Glomerular endothelial cell (primary cell): ENCODE data around the gene PRR19. TPM values are rescaled to one million over a fixed set of nuclear protein-coding genes. Genes with fewer than 3 reads are reported as not detected.

Experiments used
- DNase-seq: peaks from one replicate; pipeline ENCODE4 v3.0.0-alpha.2; 2011; ENCODE audit warnings: low read depth, low spot score; ENCODE audit errors: extremely low read depth
- total RNA-seq: library from RNA; depleted of rRNA; stranded (reverse); fragments of >200 nt; gene quantifications from 2 replicates; pipeline ENCODE4 v1.2.3, GENCODE V29; 2015

Gene PRR19
- total RNA-seq, 1 donor from 2014 or later = 1.8 TPM

DNA sequence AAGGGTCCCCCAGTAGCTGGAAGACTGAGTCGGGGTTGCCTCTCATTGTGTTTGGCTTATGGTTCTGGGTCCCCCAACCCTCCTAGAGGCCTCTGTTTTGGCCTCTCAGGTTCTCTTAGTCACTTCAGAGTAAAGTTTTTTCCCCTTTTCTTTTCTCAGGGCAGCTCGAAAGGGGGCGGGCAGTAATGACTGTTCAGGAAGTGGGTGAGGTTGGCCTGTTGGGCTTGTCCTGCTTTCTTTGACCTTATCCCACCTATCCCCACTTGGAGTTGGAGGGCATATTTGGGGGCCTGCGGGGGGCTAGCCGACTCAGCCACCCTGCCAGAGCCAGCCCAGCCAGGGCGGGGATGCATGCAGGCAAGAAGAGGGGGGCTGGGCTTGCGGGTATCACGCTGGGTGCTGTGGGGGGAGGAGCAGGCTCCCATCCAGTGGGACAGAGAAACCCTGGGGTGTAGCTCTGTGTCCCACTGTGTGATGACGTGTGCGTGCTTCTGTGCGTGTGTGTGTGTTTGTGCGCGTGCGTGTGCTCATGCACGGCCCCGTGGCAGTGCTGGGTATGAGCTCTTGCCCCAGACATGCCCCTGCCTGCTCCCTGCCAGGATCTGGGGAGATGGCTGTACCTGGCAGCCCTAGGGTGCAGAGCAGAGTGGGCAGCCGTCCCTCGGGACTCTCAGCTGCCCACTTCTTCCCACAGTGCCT is 31.4 kb upstream of the PRR19 start:
- DNase-seq = no peak

DNA sequence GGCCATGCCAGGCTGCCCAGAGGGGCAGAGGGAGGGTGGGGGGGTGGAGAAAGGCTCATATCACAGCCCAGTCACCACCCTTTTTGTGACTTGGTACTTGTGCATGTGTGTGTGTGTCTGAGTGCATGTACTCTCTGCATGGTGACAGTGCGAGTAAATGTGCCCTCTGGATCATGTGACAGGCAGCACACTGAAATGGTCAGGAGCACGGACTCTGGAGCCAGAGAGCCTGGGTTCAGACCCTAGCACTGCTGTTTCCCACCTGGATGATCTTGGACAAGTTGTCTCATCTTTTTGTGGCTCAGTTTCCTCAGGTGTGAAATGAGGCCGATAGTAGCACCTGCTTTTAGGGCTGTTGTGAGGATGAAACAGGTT is 30.9 kb upstream of the PRR19 start:
- no peak for DNase-seq

DNA sequence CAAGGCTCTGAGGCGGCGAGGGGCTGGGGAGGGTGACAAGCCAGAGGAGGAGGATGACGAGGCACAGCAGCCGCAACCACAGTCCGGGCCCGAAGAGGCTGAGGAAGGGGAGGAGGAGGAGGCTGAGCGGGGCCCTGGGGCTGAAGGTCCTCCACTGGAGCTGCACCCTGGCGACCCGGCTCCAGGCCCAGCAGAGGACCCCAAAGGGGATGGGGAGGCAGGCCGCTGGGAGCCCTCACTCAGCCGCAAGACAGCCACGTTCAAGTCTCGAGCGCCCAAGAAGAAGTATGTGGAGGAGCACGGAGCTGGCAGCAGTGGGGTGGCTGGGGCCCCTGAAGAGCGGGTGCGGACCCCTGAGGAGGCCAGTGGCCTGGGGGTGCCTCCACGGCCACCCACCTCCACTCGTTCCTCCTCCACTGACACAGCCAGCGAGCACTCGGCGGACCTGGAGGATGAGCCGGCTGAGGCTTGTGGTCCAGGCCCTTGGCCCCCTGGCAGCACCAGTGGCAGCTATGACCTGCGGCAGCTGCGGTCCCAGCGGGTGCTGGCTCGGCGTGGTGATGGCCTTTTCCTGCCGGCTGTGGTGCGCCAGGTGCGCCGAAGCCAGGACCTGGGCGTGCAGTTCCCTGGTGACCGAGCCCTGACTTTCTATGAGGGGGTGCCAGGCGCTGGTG is 29.9 kb upstream of the PRR19 start:
- no peak for DNase-seq

DNA sequence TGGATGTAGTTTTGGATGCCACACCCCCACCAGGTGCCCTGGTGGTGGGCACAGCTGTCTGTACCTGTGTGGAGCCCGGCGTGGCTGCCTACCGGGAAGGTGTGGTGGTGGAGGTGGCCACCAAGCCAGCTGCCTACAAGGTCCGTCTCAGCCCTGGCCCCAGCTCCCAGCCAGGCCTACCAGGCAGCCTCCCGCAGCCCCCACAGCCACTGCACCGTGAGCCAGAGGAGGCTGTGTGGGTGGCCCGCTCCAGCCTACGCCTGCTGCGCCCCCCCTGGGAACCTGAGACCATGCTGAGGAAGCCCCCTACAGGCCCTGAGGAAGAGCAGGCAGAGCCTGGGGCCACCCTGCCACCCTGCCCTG is 29.4 kb upstream of the PRR19 start:
- no peak for DNase-seq

DNA sequence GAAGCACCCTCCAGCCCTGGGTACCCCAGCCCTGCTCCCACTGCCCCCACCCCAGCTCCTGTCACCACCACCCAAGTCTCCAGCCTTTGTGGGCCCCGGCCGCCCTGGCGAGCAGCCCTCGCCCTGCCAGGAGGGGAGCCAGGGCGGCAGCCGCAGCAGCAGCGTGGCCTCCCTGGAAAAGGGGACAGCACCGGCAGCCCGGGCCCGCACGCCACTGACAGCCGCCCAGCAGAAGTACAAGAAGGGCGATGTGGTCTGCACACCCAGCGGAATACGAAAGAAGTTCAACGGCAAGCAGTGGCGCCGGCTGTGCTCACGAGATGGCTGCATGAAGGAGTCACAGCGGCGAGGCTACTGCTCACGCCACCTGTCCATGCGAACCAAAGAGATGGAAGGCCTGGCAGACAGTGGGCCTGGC is 28.9 kb upstream of the PRR19 start:
- DNase-seq = no peak

DNA sequence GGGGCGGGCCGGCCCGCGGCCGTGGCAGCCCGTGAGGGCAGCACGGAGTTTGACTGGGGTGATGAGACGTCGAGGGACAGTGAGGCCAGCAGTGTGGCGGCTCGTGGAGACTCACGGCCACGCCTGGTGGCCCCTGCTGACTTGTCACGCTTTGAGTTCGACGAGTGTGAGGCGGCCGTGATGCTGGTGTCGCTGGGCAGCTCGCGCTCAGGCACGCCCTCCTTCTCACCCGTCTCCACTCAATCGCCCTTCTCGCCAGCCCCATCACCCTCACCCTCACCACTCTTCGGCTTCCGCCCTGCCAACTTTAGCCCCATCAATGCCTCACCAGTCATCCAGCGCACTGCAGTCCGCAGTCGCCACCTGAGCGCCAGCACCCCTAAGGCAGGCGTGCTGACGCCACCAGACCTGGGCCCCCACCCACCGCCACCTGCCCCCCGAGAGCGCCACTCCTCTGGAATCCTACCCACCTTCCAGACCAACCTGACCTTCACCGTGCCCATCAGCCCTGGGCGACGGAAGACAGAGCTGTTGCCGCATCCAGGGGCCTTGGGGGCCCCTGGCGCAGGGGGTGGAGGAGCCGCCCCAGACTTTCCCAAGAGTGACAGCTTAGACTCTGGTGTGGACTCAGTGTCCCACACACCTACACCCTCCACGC is 28.4 kb upstream of the PRR19 start:
- DNase-seq = no peak

DNA sequence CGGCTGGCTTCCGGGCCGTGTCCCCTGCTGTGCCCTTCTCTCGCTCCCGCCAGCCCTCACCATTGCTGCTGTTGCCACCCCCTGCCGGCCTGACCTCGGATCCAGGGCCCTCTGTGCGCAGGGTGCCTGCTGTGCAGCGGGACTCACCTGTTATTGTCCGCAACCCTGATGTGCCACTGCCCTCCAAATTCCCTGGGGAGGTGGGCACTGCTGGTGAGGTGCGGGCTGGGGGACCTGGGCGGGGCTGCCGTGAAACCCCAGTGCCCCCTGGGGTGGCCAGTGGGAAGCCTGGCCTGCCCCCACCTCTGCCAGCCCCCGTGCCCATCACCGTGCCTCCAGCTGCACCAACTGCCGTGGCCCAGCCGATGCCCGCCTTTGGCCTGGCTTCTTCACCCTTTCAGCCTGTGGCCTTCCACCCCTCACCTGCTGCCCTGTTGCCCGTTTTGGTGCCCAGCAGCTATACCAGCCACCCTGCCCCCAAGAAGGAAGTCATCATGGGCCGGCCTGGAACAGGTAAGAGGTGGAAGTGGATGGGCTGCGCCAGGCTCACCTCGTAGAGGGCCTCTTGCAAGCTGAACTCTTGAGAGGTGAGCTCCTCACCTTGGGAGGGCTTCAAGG is 27.8 kb upstream of the PRR19 start:
- DNase-seq = no peak

DNA sequence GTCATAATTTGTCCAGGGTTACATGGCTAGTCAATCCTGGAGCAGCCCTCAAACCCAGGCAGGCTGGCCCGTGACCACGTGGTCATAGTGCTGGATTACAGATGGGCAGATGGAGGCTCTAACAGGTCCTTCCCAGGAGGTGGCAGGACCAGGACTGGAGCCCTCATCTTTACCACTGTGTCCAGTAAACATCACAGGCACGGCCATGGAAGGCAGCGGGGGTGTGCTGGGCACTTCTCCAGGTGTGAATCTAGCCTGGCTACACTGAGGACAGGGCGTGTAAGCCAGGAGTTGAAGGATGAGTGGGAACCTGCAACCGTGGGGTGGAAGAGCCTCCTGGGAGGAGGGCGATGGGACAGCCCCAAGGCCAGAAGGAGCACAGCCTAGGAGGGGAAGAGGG is 26.8 kb upstream of the PRR19 start:
- DNase-seq = no peak

DNA sequence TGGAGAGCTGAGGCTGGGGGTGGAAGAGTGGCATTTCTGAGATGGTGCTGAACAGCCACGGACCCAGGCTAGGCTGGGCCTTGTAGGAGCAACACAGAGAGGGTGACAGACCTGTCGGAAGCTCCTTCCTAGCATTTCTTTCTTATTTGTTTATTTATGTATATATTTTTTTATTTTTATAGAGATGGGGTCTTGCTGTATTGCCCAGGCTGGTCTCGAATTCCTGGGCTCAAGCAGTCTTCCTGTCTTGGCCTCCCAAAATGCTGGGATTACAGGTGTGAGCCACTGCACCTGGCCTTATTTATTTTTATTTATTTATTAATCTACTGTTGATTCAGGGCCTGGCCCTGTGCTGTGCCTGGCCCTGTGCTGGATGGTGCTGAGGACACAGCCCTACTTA is 26.4 kb upstream of the PRR19 start:
- no peak for DNase-seq

DNA sequence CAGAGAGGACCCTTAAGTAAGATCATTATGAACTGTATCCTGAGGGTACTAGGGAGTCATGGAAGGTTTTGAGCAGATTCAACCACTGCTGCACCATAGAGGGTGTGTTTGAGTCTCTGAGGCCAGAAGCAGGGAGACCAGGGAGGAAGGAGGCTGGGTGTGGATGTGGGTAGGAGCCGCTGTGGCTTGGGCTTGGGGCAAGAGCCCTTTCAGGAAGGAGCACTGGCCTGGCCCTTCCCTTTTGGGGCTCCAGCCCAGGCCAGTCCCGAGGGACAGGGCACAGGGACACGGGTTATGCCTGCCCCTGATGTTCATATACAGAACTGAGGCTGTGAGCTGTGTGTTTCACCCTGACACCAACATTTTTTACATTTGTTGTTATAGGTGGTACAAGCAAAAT is 25.6 kb upstream of the PRR19 start:
- DNase-seq = no peak

DNA sequence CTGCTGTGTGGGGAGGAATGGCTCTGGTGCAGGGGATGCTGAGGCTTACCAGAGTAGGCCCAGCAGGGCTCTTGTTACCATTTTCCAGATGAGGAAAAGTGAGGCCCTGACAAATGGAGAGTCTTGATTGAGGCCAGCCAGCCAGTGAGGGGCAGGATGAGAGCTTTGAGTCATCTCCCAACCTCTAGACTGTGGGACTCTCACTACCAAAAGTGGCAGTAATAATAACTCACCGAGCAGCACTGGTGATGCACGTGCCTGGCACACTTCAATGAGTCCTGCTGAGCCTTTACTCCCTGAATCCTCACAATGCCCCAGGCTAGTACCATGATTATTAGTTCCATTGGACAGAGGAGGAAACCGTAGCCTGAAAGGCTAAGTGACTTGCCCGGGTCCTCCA is 25.1 kb upstream of the PRR19 start:
- no peak for DNase-seq

DNA sequence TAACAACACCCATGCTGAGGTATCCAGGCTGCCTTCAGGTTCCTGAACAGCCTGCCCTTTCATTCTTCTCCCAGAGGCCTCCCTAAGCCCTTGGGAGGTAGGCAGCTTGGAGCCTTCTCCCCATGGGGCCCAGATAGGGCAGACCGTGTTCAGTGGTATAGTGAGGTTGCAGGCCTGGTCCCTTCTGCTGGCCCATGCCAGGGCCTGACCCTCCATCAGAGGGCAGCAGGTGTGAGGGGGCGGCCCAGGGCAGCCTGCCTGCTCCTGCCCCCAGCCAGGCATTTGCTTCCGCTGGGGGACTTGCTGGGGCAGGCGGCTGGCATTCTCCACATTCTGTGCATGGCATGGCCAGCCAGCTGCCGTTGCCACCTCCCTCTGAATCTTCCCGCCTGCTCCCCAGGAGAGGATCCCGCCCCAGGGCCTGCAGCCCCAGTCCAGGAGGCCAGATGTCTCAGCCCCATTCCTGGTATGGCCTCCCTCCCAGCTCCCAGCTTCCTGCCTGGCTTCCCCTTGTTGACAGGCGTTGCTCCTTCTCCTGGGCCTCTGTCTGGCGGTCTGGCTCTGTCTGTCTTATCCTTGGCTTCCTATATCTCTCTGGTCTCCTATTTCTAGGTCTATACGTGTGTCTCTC is 24.0 kb upstream of the PRR19 start:
- no peak for DNase-seq

DNA sequence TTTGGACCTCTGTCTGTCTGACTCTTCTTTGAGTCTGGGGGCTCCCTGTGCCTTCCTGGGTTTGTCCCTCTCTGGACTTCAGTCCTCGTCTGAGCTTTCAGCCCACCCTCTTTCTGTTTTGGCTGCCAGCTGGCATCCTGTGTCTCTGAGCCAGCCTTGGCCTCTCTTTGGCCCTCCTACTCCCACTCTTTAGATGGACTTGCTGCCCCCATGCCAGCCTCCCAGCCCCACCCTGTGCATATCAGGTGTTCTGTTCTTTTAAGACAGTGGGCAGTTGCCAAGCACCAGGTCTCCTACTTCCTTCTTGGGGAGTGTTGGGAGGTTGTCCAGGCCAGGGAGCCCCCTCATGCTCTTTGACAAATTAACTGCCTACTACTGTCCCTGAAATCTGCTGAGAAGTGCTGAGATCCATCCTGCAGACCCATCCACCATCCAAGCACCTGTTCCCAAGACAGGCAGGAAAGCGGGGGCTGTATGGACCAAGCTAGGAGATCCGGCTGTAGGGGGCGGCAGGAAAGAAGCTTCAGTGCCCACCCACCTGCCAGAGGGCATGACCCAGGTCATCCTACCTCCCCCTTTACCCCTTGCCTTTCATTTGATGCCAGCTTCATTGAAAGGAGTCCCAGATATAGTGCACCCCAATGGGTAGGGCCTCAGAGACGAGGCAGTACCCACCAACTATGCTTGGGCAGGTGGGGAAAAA is 23.3 kb upstream of the PRR19 start:
- no peak for DNase-seq

DNA sequence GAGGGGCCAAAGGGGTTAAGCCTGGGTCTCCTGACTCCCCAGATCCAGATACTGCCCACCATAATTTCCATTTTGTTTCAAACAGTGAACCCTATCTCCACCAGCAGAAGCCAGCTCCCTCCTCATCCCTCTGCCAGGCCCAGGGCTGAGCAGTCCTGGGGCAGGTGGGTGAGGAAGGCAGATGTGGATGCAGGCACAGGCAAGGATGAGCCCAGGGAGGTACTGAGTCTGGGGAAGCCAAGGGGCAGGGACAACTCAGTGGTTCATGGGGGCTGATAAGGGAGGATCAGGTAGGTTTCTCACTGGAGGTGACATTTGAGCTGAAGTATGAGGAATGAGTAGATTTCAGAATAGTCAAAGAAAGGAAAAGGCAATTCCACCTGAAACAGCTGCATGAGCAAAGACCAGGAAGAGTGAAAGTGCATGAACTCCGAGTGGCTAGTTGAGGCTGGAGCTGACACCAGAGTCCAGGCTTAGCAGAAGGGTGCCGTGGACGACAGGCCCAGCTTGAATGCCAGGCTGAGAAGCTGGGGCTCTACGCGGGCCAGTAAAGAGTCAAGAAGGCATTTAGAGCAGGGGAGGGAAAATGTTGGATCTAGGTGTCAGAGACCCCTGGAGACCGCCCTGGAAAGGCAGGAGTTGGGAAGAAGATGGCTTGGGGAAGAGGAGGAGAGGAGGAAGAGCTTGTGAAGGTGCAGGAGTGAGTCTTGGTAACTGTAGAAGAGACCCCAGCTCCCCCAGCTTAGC is 22.6 kb upstream of the PRR19 start:
- no peak for DNase-seq

DNA sequence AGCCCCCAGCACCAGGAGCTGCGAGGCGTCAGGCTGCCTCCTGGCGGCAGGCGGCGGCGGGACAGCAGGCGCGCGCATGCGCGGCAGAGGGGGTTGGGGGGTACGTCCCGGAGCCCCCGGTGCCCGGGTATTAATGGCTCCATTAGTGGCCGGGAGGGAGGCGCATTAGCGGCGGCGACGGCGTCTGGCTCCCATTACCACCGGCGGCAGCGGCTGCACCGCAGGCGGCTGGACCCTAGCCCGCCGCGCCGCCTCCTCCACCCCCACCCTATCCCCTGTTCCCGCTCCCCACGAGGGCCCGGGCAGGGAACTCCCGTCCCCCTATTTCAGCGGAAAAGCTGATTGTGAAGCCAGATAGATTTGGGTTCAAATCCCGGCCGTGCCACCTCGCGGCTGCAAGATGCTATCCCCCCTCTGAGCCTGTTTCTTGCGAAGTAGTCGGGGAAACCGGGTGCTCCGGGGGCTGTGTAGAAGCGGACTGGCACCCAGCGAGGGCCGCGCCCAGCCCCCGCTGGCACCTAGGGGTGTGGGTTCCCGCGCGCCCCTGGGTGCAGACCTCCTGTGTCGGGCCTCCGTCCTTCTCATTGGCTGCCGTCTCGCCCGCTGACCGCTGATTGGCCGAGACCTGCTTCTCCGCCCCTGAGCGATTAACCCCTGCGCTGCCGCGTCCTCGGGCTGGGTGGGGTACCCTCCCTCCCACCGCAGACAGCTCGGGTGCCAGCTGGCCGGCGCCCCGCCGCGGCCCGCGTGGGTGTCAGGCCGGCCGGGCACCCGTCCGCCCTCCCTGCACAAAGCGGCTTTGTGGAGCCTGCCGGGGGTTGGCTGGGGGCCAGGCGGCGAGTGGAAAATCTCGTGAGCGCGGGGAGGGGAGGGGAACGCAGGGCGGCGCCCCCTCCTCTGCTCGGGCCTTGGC is 21.8 kb upstream of the PRR19 start:
- no peak for DNase-seq

DNA sequence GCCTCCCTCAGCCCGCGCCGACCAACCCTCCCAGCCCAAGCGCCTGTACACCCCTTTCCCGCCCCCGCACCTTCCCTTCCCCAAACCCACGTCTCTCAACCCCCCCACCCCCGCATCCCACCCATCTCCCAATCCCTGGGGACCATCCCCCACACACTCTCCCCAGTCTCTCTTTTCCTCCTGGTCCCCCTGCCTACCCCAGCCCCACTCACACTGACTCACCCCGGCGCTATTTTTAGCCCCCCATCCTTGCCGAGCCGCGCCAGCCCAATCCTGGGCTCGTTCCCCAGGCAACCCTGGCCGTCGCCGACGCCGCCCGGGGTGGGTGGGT is 21.2 kb upstream of the PRR19 start:
- DNase-seq = no peak

DNA sequence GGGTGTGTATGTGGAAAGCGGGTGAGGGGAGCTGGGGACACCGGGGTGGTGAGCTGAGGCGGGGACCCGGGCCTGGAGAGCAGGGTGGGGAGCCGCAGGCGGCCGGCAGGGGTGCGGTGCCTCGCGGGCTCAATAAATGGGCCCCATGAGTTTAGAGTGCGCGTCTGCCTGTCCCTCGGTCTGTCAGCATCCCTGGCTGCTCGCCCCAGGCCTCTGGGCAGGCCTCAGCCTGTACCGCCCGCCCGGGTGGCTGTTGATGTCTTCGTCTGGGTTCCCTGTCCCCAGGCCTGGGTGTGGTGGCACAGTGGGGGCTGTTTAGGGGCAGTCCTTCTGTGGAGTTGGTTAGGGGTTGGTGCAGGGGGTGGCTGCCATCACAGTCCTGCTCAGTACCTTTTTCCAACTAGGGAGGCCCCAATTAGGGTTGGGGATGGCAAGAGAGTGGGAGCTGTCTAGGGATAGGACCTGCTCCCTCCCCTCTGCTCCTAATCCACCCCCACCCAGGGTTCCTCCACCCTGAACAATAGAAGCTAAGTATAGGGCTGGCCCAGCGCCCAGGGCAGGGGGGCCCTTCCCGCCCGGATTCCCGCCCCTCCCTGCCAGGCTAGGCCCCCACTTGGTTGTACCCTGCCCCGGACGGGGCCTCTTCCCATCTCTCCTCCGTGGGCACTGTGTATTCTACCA is 20.6 kb upstream of the PRR19 start:
- no peak for DNase-seq
